ENCODE results near the gene PPIE. TPM values are rescaled to one million over a fixed set of nuclear protein-coding genes. Genes with fewer than 3 reads are reported as not detected.
A peak's percentile ranks its signal among the peaks of the same experiment; 100 is the strongest.
"Not testable (repeated sequence)": the region's sequence is repeated elsewhere in the genome, so short reads cannot be mapped to it uniquely, and the experiment has no call there.

Gene PPIE
- total and polyA plus RNA-seq, 2 of the 13 experiments (the other 11 are each of a cell fraction or from before 2014, with no cell fraction given) = 15.3 to 26.3 TPM

GRCh38 chr1:39762550-39763540 is 24.2 kb downstream of the PPIE start:
- WGBS (ENCODE audit: low lambda C conversion rate) = 70% methylated on average over 19 of the region's 30 CpGs
- intact Hi-C loops (cut with micrococcal nuclease; ENCODE audit: unreplicated experiment) = no loop called here

GRCh38 chr1:39763619-39764374 is 25.1 kb downstream of the PPIE start:
- H3K4me1 ChIP-seq (ENCODE audit: insufficient read depth, low read length); ATAC-seq: not testable (repeated sequence)

More at GRCh38 chr1:39762550-39763540, 24.2 kb downstream of the PPIE start:
- in situ Hi-C loops (cut with HindIII; ENCODE audit: extremely low pct_ligation_motif_present, low pct_unique_long_range_greater_than_20kb) = no loop called here
- H3K27me3 ChIP-seq (ENCODE audit: control insufficient read depth in 1 of 2, insufficient read depth in 2 of 2, low read length in 2 of 2) = no peaks in the 10 kb centered on the region; a peak in 1 of 5 replicates
- no peaks in the 10 kb centered on the region for H4K20me1 ChIP-seq (ENCODE audit: insufficient read depth, low read length)
- no peaks in the 10 kb centered on the region for H3K79me2 ChIP-seq (ENCODE audit: insufficient read depth, low read length)
- no peaks in the 10 kb centered on the region for H3K36me3 ChIP-seq (replicated peaks in 1 of 2; ENCODE audit: control insufficient read depth in 1 of 2, insufficient read depth in 2 of 2, low read length in 2 of 2)
- ChIA-PET POLR2A (no interaction called here), CTCF (ENCODE audit: low intra/inter-chr PET ratio, low total read pairs) (no interaction called here)
- no TSS peak for BruUV-seq (replicated peaks)
- no peak overlapping the region for H2AFZ ChIP-seq (ENCODE audit: low read length)
- no peak overlapping the region for H3K27ac ChIP-seq (ENCODE audit: extremely low read length, insufficient read depth, low read length)
- H3K4me3 ChIP-seq (replicated peaks in 1 of 3; ENCODE audit: insufficient read depth in 1 of 3, low read depth in 2 of 3, low read length in 3 of 3) = no peak overlapping the region
- no peak overlapping the region for H3K4me2 ChIP-seq (ENCODE audit: low read depth, low read length)
- TF ChIP-seq KLF16 (CRISPR knock-in tag; IDR thresholded peaks at IDR 0.05) (no peak), ZBTB8A (CRISPR knock-in tag; IDR thresholded peaks at IDR 0.05; ENCODE audit: borderline replicate concordance, low read depth) (no peak)
- ATAC-seq (no peak), FAIRE-seq (peak; percentile 63), DNase-seq (ENCODE audit: low spot score) (no peak)
- H3K9me3 ChIP-seq (ENCODE audit: low read length) = no peaks in the 10 kb centered on the region
- peaks cover 6% of the 10 kb centered on the region; the same call in 1 of the 2 replicates for H3K4me1 ChIP-seq (ENCODE audit: insufficient read depth, low read length)
- H3K9ac ChIP-seq (ENCODE audit: insufficient read depth, low read depth, low read length) = no peak overlapping the region

GRCh38 chr1:39764512-39764911 is 25.8 kb downstream of the PPIE start:
- H3K79me2 ChIP-seq (ENCODE audit: insufficient read depth, low read length); H3K4me3 ChIP-seq (replicated peaks in 1 of 3; ENCODE audit: insufficient read depth in 1 of 3, low read depth in 2 of 3, low read length in 3 of 3); ATAC-seq; H3K36me3 ChIP-seq (replicated peaks in 1 of 2; ENCODE audit: control insufficient read depth in 1 of 2, insufficient read depth in 2 of 2, low read length in 2 of 2); DNase-seq (ENCODE audit: low spot score); BruUV-seq (replicated peaks); FAIRE-seq; H3K27me3 ChIP-seq (ENCODE audit: control insufficient read depth in 1 of 2, insufficient read depth in 2 of 2, low read length in 2 of 2); H3K9me3 ChIP-seq (ENCODE audit: low read length); H4K20me1 ChIP-seq (ENCODE audit: insufficient read depth, low read length); H3K4me1 ChIP-seq (ENCODE audit: insufficient read depth, low read length); POLR2A ChIA-PET; H3K27ac ChIP-seq (ENCODE audit: extremely low read length, insufficient read depth, low read length); in situ Hi-C loops (cut with HindIII; ENCODE audit: extremely low pct_ligation_motif_present, low pct_unique_long_range_greater_than_20kb); H2AFZ ChIP-seq (ENCODE audit: low read length); intact Hi-C loops (cut with micrococcal nuclease; ENCODE audit: unreplicated experiment); H3K4me2 ChIP-seq (ENCODE audit: low read depth, low read length); H3K9ac ChIP-seq (ENCODE audit: insufficient read depth, low read depth, low read length); CTCF ChIA-PET (ENCODE audit: low intra/inter-chr PET ratio, low total read pairs): not testable (repeated sequence)
- no CpG with 5 or more reads among the region's 19 CpGs for WGBS (ENCODE audit: low lambda C conversion rate)

More at GRCh38 chr1:39763619-39764374, 25.1 kb downstream of the PPIE start:
- DNase-seq (ENCODE audit: low spot score); H3K79me2 ChIP-seq (ENCODE audit: insufficient read depth, low read length); in situ Hi-C loops (cut with HindIII; ENCODE audit: extremely low pct_ligation_motif_present, low pct_unique_long_range_greater_than_20kb); H3K9ac ChIP-seq (ENCODE audit: insufficient read depth, low read depth, low read length); FAIRE-seq; BruUV-seq (replicated peaks); H4K20me1 ChIP-seq (ENCODE audit: insufficient read depth, low read length); H3K4me3 ChIP-seq (replicated peaks in 1 of 3; ENCODE audit: insufficient read depth in 1 of 3, low read depth in 2 of 3, low read length in 3 of 3); CTCF ChIA-PET (ENCODE audit: low intra/inter-chr PET ratio, low total read pairs); H3K27me3 ChIP-seq (ENCODE audit: control insufficient read depth in 1 of 2, insufficient read depth in 2 of 2, low read length in 2 of 2); H3K36me3 ChIP-seq (replicated peaks in 1 of 2; ENCODE audit: control insufficient read depth in 1 of 2, insufficient read depth in 2 of 2, low read length in 2 of 2); H2AFZ ChIP-seq (ENCODE audit: low read length); H3K4me2 ChIP-seq (ENCODE audit: low read depth, low read length); intact Hi-C loops (cut with micrococcal nuclease; ENCODE audit: unreplicated experiment); POLR2A ChIA-PET; H3K9me3 ChIP-seq (ENCODE audit: low read length); H3K27ac ChIP-seq (ENCODE audit: extremely low read length, insufficient read depth, low read length): not testable (repeated sequence)
- peak in 1 of 2 experiments; percentile 2; a peak in 1 of 4 replicates for TF ChIP-seq MAFK (conservative IDR thresholded peaks at IDR 0.05 in 1 of 2, IDR thresholded peaks at IDR 0.05 in 1 of 2; ENCODE audit: low read length in 2 of 2)
- 63% methylated on average over 16 of the region's 18 CpGs for WGBS (ENCODE audit: low lambda C conversion rate)
